Aorta (tissue), 5 donors: ENCODE data around the gene NRK. TPM values are rescaled to one million over a fixed set of nuclear protein-coding genes. Genes with fewer than 3 reads are reported as not detected.
"Not testable (repeated sequence)": the region's sequence is repeated elsewhere in the genome, so short reads cannot be mapped to it uniquely, and the experiment has no call there.

Experiments used
- ATAC-seq: fragments of 200-7000 bp; cut with Tn5 transposase; one replicate; pipeline ENCODE4 v1.9.1; 2022; ENCODE audit warnings: moderate library complexity; ENCODE audit not compliant: low FRiP score
- DNase-seq, 2 donors: peaks; one replicate each; pipeline ENCODE4 v3.0.0-alpha.2; 2020
- H3K27ac ChIP-seq, 2 donors: one replicate each; pipeline ENCODE4 v1.5.1; 2013; ENCODE audit warnings: low read length in 2 of 2, mild to moderate bottlenecking in 2 of 2, moderate library complexity in 2 of 2, control low read depth in 1 of 2, inconsistent platforms in 1 of 2, low read depth in 1 of 2
- H3K27me3 ChIP-seq, 2 donors: one replicate each; pipeline ENCODE4 v1.6.1; 2013; ENCODE audit warnings: control low read depth in 1 of 2, low read length in 1 of 2, mild to moderate bottlenecking in 1 of 2, moderate library complexity in 1 of 2; ENCODE audit not compliant: insufficient read depth in 2 of 2, control insufficient read depth in 1 of 2
- H3K36me3 ChIP-seq, 2 donors: one replicate each; pipeline ENCODE4 v1.6.1; 2013; ENCODE audit warnings: control low read depth in 1 of 2, low read length in 1 of 2, mild to moderate bottlenecking in 1 of 2; ENCODE audit not compliant: insufficient read depth in 2 of 2, control insufficient read depth in 1 of 2
- H3K4me1 ChIP-seq, 2 donors: one replicate each; pipeline ENCODE4 v1.6.1; 2013; ENCODE audit warnings: low read length in 2 of 2, control low read depth in 1 of 2, mild to moderate bottlenecking in 1 of 2, moderate library complexity in 1 of 2; ENCODE audit not compliant: insufficient read depth in 2 of 2, control insufficient read depth in 1 of 2
- H3K4me3 ChIP-seq, 2 donors: one replicate each; pipeline ENCODE4 v1.5.1; 2013; ENCODE audit warnings: low read length in 2 of 2, control low read depth in 1 of 2, mild to moderate bottlenecking in 1 of 2
- H3K9me3 ChIP-seq: one replicate; pipeline ENCODE4 v1.6.1; 2013; ENCODE audit warnings: mild to moderate bottlenecking, low read length; ENCODE audit not compliant: control insufficient read depth
- WGBS, 2 donors: extraction: QIAGEN DNeasy Blood & Tissue Kit; methylation state at CpG; one replicate each; pipeline ENCODE4 v1.1.7; 2013; 5-methylcytosine and 5-hydroxymethylcytosine counted together
- intact Hi-C, 2 donors: fragments of 100-400 bp; cut with DNase I; formaldehyde crosslinking; loops; one replicate each; pipeline versions ENCODE4 v1.14.2 to v1.15.0; 2022
- polyA plus RNA-seq, 2 donors: library from polyadenylated mRNA; stranded (reverse); fragments of 200-250 nt; gene quantifications; one replicate each; pipeline ENCODE4 v1.2.3, GENCODE V29; 2013
- total RNA-seq, 2 donors: library from RNA; stranded (reverse); fragmentation: NEBNext Ultra II Directional; extraction: Animal tissue kit (Norgen Biotek cat#: 25700); gene quantifications; one replicate each; pipeline ENCODE4 v1.2.1, GENCODE V29; 2021
- donor health status: healthy with polysubstance abuse.
- donor health status: Bipolar disorder and iron deficiency.
- donor health status: DM: no; HTN: no; CAD: no.
- donor health status: DM: no; HTN: no; CAD: no.
- donor health status: DM: yes; HTN: yes; CAD: no.

Gene NRK
- total and polyA plus RNA-seq, 4 donors: 0.88 to 6.5 (median 4.1) TPM

- Histone ChIP-seq H3K27ac (no peak overlapping the region), H3K27me3 (no peaks in the 10 kb centered on the region), H3K4me3 (no peak overlapping the region), H3K4me1 (no peaks in the 10 kb centered on the region), H3K9me3 (no peaks in the 10 kb centered on the region), H3K36me3 (no peaks in the 10 kb centered on the region)
- no peak for ATAC-seq
- 74 to 91% methylated on average over 5 of the region's 5 CpGs for WGBS, 2 donors
- intact Hi-C loops: no loop called here
- no peak for DNase-seq
Observed at GRCh38 chrX:105969487-105969886, 147.1 kb downstream of the NRK start.

- no peak overlapping the region for H3K27ac ChIP-seq
- H3K4me3 ChIP-seq: no peak overlapping the region
- DNase-seq: no peak
- H3K4me1 ChIP-seq: no peaks in the 10 kb centered on the region
- H3K36me3 ChIP-seq: no peaks in the 10 kb centered on the region
- ATAC-seq: no peak
- intact Hi-C loops: no loop called here
- H3K9me3 ChIP-seq: no peaks in the 10 kb centered on the region
- 45 to 51% methylated on average over 3 of the region's 3 CpGs for WGBS, 2 donors
- no peaks in the 10 kb centered on the region for H3K27me3 ChIP-seq
Observed at GRCh38 chrX:105972690-105973386, 150.5 kb downstream of the NRK start.

GRCh38 chrX:105973387-105973739 lies 151.0 kb downstream of the NRK start:
- Histone ChIP-seq H3K4me1 (no peaks in the 10 kb centered on the region), H3K27me3 (no peaks in the 10 kb centered on the region), H3K9me3 (no peaks in the 10 kb centered on the region), H3K4me3 (no peak overlapping the region), H3K36me3 (no peaks in the 10 kb centered on the region), H3K27ac (no peak overlapping the region)
- ATAC-seq (no peak), DNase-seq (no peak)
- intact Hi-C loops: no loop called here
- WGBS, 2 donors: 30 to 50% methylated on average over 3 of the region's 3 CpGs

GRCh38 chrX:105975382-105975781 lies 153.0 kb downstream of the NRK start:
- DNase-seq (no peak), ATAC-seq (no peak)
- intact Hi-C loops: no loop called here

GRCh38 chrX:105981772-105982485 lies 159.6 kb downstream of the NRK start:
- intact Hi-C loops: no loop called here
- Histone ChIP-seq H3K36me3 (no peaks in the 10 kb centered on the region), H3K27me3 (no peaks in the 10 kb centered on the region), H3K4me1 (no peaks in the 10 kb centered on the region), H3K27ac (no peak overlapping the region), H3K4me3 (no peak overlapping the region), H3K9me3 (no peaks in the 10 kb centered on the region)
- WGBS, 2 donors: 71 to 91% methylated on average over 15 of the region's 15 CpGs
- ATAC-seq (no peak), DNase-seq (no peak)

More at GRCh38 chrX:105975382-105975781, 153.0 kb downstream of the NRK start:
- Histone ChIP-seq H3K4me1 (no peaks in the 10 kb centered on the region), H3K36me3 (no peaks in the 10 kb centered on the region), H3K4me3 (no peak overlapping the region), H3K27ac (no peak overlapping the region), H3K9me3 (no peaks in the 10 kb centered on the region), H3K27me3 (no peaks in the 10 kb centered on the region)

GRCh38 chrX:105988487-105988886 lies 166.1 kb downstream of the NRK start:
- H3K9me3 ChIP-seq, H3K27ac ChIP-seq, H3K36me3 ChIP-seq, H3K4me1 ChIP-seq, H3K27me3 ChIP-seq, ATAC-seq, intact Hi-C loops, H3K4me3 ChIP-seq, DNase-seq: not testable (repeated sequence)
- 55 to 68% methylated on average over 5 of the region's 5 CpGs for WGBS, 2 donors

- ATAC-seq (no peak), DNase-seq (no peak)
- no peaks in the 10 kb centered on the region for H3K4me1 ChIP-seq
- 48 to 69% methylated on average over 1 of the region's 1 CpG for WGBS, 2 donors
- intact Hi-C loops: no loop called here
- no peak overlapping the region for H3K4me3 ChIP-seq
- H3K27me3 ChIP-seq: no peaks in the 10 kb centered on the region
- no peaks in the 10 kb centered on the region for H3K9me3 ChIP-seq
- no peak overlapping the region for H3K27ac ChIP-seq
- H3K36me3 ChIP-seq: no peaks in the 10 kb centered on the region
Observed at GRCh38 chrX:105999294-105999693, 177.0 kb downstream of the NRK start.

- Histone ChIP-seq H3K9me3 (no peaks in the 10 kb centered on the region), H3K36me3 (no peaks in the 10 kb centered on the region), H3K27me3 (no peaks in the 10 kb centered on the region), H3K27ac (no peak overlapping the region), H3K4me3 (no peak overlapping the region), H3K4me1 (no peaks in the 10 kb centered on the region)
- ATAC-seq: no peak
- intact Hi-C loops: no loop called here
- DNase-seq: no peak
Observed at GRCh38 chrX:106000203-106000602, 177.9 kb downstream of the NRK start.

- H3K4me1 ChIP-seq, ATAC-seq, H3K27ac ChIP-seq, H3K4me3 ChIP-seq, H3K36me3 ChIP-seq, DNase-seq, H3K27me3 ChIP-seq, intact Hi-C loops, H3K9me3 ChIP-seq: not testable (repeated sequence)
- WGBS, 2 donors: 68 to 79% methylated on average over 4 to 5 of the region's 5 CpGs
Observed at GRCh38 chrX:106000609-106001008, 178.3 kb downstream of the NRK start.
